ENCODE data around the gene GABRG3. TPM values are rescaled to one million over a fixed set of nuclear protein-coding genes. Genes with fewer than 3 reads are reported as not detected.
A peak's percentile ranks its signal among the peaks of the same experiment; 100 is the strongest.

GABRG3 gene
- polyA plus RNA-seq, 4 donors = 1.7 to 2.4 (median 2.2) TPM

DNA sequence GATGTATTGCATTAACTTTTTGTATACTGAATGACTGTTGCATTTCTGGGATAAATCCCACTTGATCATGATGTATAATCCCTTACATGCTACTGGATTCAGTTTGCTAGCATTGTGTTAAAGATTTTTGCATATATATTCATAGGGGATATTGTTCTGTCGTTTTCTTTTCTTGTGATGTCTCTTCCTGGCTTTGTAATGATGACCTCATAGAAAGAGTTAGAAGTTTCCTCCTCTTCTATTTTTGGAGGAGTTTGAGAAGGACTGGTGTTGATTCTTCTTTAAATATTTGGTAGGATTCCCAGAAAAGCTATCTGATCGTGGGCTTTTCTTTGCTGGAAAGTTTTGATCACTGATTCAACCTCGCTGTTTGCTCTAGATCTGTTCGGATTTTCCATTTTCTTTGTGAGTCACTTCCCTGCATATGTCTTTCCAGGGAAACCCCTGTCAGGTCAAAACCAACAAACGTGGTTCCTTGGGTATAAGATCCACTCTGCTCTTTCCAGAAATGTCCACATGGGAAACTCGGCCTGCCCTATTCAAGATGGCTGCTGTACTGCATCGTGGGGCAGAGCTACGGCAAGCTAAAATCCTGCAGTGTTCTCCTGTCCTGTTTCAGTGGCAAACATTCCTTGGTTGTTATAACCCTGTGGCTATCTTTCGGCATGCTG, 120.4 kb downstream of the GABRG3 start:
- DNase-seq (ENCODE audit: low read depth in 4 of 4, low spot score in 3 of 4) = no peak

DNA sequence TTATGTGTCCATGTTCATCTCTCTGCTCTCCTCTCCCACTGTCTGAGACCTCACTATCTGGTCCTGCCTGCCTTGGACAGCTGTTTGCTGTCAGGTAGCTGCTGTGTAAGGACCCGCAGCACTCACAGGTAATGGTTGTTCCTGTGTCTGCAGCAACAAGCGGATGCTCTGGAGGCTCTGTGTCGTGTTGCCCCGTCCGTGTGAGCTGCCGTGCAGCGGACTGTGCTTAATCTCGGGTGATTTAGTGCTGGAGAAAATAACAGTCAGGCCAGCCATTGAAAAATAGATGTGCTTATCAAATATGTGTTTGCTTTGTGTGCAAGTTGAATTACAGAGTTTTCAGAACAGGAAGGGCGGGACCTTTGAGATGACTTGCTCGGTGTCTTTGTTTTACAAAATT, 121.4 kb downstream of the GABRG3 start:
- no peak for DNase-seq (ENCODE audit: low read depth in 4 of 4, low spot score in 3 of 4)

DNA sequence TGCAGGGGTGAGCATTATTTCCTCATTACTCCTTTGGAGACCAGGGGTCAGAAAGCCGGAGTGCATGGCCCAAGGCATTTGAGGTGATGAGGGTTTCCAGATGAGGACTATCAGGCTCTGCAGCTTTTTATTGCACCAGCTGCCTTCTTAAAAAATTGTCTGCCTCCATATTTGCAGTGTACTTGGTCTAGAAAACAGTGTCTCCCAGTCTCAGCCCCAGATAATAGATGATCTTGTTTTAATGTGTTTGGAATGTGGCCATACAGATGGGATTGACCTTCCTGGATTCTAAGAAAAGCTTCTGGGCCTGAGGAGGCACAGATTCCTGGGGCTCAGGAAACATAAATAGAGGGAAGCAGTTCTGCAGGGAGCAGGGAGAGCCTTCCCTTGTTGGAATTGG, 123.3 kb downstream of the GABRG3 start:
- peak in 2 of 4 donors; percentile 19 to 28 for DNase-seq (ENCODE audit: low read depth in 4 of 4, low spot score in 3 of 4)

DNA sequence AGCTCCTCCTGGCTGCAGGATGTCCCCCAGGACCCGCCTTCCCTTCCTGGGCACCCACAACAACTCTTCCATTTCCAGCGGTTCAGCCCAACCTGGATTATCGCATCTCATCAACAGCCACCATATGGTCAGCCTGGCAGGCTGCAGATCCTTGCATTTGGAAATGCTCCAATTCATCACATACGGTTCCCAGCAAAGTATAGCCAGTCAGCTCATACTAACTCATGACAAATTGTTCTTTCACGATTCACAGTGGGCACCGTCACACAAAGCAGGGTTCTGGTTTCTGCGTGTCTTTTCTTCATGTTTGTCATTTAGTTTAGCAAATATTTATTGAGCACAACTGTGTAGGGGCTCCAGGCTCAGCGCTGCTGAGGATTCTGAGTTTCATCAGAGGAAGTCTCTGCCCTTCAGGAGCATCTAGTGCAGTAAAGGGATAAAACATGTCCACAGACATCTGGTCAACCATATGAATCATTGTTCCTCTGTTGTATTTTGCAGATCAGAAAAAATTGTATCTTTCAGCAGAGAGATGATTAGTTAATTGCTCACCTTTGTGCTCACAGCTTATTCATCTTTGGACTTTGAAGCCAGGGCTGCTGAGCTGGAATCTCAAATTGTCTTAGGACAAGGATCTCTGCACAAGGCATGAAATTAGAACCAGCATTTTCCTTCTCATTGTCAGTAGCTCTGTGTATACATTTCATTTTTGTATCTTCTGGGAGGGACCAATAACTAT, 125.1 kb downstream of the GABRG3 start:
- no peak for DNase-seq (ENCODE audit: low read depth in 4 of 4, low spot score in 3 of 4)

DNA sequence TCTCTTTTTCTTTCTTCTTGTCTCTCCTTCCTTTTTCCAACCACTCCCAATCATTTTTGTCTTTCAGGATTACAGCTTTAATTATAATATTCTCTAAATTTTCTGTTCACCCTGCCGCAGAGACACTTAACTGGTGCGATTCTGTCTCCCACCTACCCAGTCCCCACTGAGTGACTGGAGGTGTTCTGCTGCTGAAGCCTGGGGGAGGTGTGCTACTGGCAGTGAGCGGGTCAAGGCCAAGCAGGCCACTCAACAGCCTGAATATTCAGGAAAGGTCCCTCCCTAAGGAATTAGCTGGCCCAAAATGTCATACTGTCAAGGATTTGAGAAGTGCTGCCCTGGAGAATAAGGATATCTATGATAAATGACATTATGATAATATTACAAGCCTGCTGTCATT, 126.5 kb downstream of the GABRG3 start:
- DNase-seq (ENCODE audit: low read depth in 4 of 4, low spot score in 3 of 4) = no peak

DNA sequence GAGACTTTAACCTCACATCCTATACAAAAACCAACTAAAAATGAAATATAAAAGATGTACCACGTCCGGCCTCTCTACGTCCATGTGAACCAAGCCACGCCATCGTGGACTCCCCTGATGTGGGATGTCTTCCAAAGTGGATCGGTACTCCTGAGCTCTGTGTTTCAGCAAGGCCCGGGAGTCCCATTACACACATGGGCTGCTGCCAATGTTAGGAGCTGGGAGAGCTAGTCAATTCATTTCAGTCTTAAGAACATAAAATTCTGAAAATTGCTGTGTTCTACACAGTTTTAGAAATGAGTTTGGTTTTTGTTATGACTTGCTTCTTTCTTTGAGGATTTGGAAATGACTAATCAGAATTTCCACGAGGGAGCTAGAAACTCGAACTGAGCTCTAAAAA, 131.0 kb downstream of the GABRG3 start:
- DNase-seq (ENCODE audit: low read depth in 4 of 4, low spot score in 3 of 4) = no peak

DNA sequence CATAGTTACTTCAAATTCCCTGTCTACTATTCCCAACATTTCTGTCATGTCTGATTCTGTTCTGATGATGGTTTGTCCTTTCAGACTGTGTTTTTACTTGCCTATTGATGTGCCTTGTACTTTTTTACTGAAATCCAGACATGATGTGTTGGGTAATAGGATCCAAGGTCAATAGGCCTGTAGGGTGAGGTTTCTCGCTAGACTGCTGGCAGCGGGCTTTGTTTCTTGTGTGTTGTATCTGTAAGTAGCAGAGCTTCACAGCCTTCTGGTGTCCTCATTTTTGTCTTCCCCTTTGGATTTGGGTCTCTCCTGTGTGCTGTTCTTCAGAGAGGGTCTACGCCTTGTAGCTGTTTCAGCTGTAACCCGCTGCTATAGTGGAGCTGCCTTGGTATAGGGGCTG, 140.3 kb downstream of the GABRG3 start:
- no peak for DNase-seq (ENCODE audit: low read depth in 4 of 4, low spot score in 3 of 4)

DNA sequence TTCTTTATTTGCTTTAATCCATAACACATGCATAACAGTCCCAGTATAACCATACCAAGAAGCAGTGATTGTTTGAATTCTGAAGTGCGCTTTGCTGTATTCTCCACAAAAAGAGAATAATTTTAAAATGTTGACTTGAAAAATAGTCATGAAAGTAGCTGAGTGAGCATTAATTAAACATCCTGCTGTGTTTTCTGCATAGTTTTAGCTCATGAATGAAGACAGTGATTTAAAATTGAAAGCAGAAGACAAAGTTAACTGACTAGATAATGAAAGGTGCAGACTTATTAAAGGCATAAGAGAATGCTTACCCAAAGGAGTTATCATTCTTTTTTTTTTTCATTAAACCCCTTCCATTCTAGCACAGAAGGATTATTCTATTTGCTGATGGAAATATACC, 143.5 kb downstream of the GABRG3 start:
- no peak for DNase-seq (ENCODE audit: low read depth in 4 of 4, low spot score in 3 of 4)

DNA sequence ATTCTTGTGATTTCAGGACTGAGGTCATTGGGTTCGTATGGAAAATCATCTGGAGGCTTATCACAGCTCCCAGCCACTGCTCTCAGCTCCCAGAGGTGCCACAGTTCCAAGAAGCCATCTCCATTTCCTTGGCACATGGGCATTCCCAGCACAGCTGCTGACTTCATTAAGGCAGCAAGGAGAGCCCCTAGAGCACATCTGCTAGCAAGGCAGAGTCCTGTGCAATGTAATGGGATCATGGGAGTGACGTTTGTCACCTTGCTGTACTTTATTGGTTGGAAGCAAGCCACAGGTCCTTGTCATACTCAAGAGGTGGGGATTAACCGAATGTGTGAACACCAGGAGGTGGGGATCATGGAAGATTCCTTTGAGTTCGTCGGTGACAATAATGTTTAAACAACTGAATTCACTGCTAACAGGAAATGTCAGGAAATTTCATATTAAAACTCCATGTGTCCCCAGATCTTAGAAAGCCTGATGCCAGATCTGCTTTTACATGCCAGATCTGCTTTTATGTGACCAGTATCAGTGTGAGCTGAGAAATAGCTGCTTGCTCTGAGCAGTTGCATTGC, 148.8 kb downstream of the GABRG3 start:
- no peak for DNase-seq (ENCODE audit: low read depth in 4 of 4, low spot score in 3 of 4)

DNA sequence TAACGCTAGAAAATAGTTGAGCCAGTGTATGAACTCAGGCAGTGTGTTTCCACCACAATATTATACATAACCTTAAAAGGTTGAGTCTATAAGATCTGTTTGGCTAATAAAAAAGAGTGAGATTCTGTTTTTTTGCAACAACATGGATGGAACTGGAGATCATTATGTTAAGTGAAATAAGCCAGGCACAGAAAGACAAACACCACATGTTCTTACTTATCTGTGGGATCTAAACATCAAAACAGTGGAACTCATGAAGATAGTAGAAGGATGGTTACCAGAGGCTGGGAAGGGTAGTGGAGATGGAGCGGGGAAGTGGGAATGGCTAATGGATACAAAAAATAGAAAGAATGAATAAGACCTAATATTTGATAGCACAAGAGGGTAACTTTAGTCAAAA, 150.7 kb downstream of the GABRG3 start:
- no peak for DNase-seq (ENCODE audit: low read depth in 4 of 4, low spot score in 3 of 4)

DNA sequence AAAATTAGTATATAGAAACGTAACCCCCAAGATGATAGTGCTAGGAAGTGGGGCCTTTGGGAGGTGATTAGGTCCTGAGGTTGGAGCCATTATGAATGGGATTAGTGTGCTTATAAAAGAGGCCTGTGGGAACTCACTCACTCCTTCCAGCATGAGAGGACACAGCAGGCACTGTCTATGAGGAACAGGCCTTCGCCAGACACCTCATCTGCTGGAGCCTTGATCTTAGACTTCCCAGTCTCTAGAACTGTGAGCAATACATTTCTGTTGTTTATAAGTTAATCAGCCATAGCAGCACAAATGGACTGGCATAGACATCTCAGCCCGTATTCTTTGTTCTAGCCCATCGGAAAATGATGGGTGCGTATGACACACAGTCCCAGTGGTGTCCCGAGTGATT, 152.3 kb downstream of the GABRG3 start:
- no peak for DNase-seq (ENCODE audit: low read depth in 4 of 4, low spot score in 3 of 4)

DNA sequence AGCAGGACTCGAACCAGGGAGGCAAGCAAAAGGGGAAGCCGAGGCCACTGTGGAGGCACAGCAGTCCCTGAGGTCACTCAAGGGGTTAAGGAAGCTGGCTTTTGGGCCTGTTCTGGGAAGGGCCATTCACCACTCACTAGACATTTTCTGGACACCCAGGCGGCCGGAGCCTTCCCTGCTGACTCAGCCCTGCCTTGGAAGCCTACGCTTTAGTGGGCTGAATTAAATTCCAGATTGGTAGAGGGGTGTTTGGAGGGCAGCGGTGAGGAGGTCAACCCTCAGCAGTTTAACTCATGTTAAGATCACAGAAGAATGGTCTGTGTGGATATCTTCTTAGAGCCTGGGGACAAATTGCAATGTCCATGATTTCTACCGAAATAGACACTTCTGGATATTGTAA, 152.8 kb downstream of the GABRG3 start:
- no peak for DNase-seq (ENCODE audit: low read depth in 4 of 4, low spot score in 3 of 4)

DNA sequence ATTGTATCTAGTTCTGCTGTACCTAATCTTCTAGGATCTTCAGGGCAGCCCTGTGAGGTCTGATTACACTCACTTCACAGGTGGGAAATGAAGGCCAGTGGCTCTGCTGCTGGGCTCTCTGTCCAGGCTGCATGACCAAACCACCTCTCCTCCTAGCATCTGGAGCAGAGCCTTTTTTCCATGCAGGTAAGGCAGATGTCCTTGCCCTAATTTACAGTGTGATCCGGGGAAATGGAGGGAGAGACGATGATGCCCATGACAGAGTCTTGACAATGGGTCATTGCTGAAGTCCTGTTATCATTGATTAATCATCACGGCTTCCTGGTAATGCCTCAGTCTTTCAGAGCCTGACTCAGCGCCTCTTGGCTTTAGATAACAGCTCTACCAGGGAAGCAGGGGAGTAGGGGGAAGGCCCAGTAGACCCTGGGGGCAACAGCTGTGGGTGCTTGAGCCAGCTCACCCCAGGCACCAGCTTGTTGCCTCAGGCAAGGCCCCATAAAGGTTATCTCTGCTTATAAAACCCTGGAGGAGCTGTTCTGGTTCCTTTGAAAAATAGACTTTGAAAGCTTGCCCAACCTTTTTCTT, 153.4 kb downstream of the GABRG3 start:
- no peak for DNase-seq (ENCODE audit: low read depth in 4 of 4, low spot score in 3 of 4)

DNA sequence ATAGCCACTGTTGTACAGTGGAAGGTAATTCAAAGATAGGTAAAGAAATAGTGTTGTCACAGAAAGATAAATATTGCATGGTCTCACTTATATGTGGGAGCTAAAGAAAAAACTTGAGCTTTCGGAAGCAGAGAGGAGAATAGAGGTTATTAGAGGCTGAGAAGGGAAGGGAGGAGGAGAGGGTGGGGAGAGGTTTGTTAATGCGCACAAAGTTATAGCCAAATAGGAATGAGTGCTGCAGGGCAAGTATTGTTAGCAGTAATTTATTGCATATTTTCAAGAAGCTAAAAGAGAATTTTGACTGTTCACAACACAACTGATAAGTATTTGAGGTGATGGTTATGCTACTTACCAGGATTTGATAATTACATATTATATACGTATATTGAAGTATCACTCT, 154.2 kb downstream of the GABRG3 start:
- no peak for DNase-seq (ENCODE audit: low read depth in 4 of 4, low spot score in 3 of 4)

DNA sequence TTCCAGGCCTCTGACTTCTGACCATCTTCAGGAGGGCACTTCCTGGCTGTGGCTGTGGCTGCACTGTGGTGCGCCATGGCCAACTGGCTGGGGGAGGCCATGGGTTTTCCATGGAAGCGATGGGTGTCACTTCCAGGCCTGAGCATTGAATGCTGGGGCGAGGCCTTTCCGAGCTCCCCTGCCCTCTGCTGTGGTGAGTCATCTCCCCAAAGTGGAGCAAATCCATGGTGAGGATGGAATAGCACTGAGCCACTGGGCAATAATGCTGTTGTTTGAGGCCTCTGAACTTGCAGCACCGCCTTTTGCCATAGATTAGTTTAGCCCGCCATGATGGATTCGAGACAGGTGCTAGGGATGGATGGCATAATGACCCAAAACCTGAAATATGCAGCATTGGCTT, 155.5 kb downstream of the GABRG3 start:
- DNase-seq (ENCODE audit: low read depth in 4 of 4, low spot score in 3 of 4) = no peak

DNA sequence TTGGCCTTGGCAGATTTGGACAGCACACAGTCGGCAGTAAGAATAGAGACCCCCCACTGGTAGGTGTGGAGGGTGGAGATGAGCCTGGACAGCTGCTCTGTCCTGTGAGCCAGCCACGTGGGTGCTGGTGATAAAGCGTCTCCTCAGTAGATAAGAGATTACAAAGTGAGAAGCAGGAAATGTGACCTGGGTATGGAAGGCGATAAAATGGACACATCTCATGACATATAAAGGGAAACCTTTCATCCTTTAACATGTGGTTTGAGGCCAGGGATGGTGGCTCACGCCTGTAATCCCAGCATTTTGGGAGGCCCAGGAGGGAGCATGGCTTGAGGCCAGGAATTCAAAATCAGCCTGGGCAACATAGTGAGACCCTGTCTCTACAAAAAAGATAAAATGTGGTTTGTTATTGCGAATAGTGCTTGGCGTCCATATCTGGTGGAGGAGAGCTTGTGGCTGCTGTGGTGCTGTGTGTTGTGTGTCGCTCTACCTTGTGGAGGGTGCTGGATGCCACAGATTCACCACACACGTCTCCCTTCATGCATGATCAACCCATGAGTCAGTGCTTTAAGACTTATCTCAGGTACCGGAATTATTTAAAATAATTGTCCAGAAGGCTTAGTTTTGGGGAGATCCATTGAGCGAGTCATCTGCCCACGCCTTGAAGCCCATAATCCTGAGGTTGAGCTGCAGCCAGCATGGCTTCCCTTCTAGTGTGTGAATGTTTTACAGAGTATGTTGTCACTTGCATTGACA, 157.0 kb downstream of the GABRG3 start:
- no peak for DNase-seq (ENCODE audit: low read depth in 4 of 4, low spot score in 3 of 4)

DNA sequence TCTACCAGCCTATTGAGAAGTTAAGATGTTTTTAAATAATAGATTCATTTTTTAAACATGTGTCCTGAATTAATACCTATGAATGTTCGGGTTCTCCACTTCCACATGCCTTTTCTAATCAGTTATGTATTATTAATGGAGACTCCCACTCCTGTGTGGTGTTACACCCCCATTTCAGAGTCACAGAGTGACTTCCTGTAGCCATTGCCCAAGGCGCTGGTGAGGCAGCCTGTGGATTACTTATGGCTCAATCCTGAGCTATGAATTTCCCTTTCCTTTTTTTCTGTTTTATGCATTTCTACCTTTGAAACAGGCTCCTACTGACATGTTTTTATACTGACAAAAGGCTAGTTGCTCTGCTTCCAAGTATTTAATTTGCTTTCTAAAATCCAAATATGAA, 162.3 kb downstream of the GABRG3 start:
- no peak for DNase-seq (ENCODE audit: low read depth in 4 of 4, low spot score in 3 of 4)

DNA sequence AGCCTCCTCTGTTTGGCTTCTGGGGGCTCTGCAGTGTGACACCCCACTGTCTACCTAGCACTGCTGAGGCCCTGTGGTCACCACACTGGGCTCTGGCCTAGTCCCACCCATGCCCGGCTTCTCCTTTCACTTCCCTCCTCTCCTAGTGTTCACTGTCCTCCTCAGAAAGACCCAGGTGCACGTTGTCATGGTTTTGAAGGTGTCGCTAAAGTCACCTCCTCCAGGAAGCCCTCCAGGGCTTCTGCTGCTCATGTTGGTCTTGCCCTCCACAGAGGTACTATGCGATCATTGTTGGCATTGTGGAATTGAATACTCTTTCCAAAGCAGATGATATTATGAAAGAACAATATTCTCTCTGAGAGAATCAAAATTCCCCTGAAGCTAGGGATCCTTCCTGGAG, 163.5 kb downstream of the GABRG3 start:
- DNase-seq (ENCODE audit: low read depth in 4 of 4, low spot score in 3 of 4) = no peak

DNA sequence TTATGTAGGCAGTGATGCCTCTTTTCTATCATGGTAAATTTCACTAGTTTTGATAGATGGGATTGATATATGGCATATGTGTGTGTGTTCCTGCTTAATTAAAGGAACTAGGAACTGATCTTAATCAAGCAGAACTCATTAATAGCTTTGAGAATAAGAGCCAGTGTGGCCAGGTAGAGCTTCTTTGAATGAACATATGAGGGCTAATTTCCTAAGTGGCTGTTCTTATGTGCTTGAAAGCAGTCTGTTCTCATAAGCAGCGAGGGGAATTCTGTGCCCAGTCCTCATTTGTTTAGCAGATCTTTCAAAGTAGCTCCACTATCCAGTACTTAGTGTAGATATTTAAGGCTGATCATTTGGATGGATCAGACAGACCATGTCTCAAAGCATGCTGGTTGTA, 164.2 kb downstream of the GABRG3 start:
- no peak for DNase-seq (ENCODE audit: low read depth in 4 of 4, low spot score in 3 of 4)

DNA sequence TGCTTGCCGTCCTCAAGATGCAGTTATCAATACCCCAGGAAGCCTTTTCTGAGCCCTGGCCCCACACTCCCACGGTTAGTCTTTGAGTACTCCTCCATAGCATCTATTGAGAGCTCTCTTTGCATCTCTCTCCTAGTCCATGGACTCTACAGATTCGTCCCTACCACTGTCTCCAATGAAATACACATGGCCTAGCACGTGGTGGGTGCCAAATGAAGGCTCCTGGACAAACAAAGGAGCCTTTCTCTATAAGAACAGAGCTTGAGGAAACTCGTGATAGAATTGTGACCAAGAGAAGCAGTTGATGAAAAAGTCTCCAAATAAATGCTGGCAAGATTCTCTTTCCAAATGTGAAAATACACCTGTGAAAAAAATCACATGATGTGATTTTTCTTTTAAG, 166.1 kb downstream of the GABRG3 start:
- no peak for DNase-seq (ENCODE audit: low read depth in 4 of 4, low spot score in 3 of 4)

DNA sequence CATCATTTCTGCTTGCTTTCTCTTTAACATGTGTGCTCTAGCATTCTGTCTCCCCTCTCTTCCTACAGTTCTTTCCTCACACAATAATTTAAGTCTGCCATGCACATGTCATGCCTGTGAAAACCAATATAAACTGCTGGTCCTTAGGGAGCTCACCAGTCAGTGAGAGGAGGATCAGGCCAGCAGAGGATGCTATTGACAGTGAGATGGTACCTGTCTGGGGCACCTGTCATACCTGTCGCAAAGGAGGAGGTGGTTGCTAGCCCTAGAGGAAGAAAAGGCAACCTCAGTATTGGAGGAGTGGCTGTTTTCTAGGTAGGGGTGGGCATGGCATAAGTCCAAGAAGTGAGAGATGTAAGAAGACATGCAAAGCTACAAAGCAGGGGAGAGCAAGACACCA, 194.6 kb downstream of the GABRG3 start:
- DNase-seq (ENCODE audit: low read depth in 4 of 4, low spot score in 3 of 4) = no peak
